ENCODE data around the gene GABBR2. TPM values are rescaled to one million over a fixed set of nuclear protein-coding genes. Genes with fewer than 3 reads are reported as not detected.
"Not testable (repeated sequence)": the region's sequence is repeated elsewhere in the genome, so short reads cannot be mapped to it uniquely, and the experiment has no call there.

GABBR2 gene
- polyA plus RNA-seq, 4 donors, result 2.7 to 5.0 (median 4.6) TPM

GRCh38 chr9:98284754-98285153 is 424.0 kb downstream of the GABBR2 start:
- DNase-seq (ENCODE audit: low read depth in 4 of 4, low spot score in 3 of 4), result no peak

GRCh38 chr9:98283143-98283542 is 425.6 kb downstream of the GABBR2 start:
- DNase-seq (ENCODE audit: low read depth in 4 of 4, low spot score in 3 of 4), result not testable (repeated sequence)

- no peak for DNase-seq (ENCODE audit: low read depth in 4 of 4, low spot score in 3 of 4)
Measured at GRCh38 chr9:98281281-98281680, 427.5 kb downstream of the GABBR2 start.

GRCh38 chr9:98280574-98280973 is 428.2 kb downstream of the GABBR2 start:
- no peak for DNase-seq (ENCODE audit: low read depth in 4 of 4, low spot score in 3 of 4)

GRCh38 chr9:98280162-98280561 is 428.6 kb downstream of the GABBR2 start:
- DNase-seq (ENCODE audit: low read depth in 4 of 4, low spot score in 3 of 4), result no peak

GRCh38 chr9:98276907-98277469 is 431.7 kb downstream of the GABBR2 start:
- no peak for DNase-seq (ENCODE audit: low read depth in 4 of 4, low spot score in 3 of 4)

GRCh38 chr9:98275159-98275558 is 433.6 kb downstream of the GABBR2 start:
- DNase-seq (ENCODE audit: low read depth in 4 of 4, low spot score in 3 of 4), result no peak

- DNase-seq (ENCODE audit: low read depth in 4 of 4, low spot score in 3 of 4), result no peak
Measured at GRCh38 chr9:98272083-98272482, 436.7 kb downstream of the GABBR2 start.

- no peak for DNase-seq (ENCODE audit: low read depth in 4 of 4, low spot score in 3 of 4)
Measured at GRCh38 chr9:98271479-98271878, 437.3 kb downstream of the GABBR2 start.

- not testable (repeated sequence) for DNase-seq (ENCODE audit: low read depth in 4 of 4, low spot score in 3 of 4)
Measured at GRCh38 chr9:98270284-98270683, 438.5 kb downstream of the GABBR2 start.

- DNase-seq (ENCODE audit: low read depth in 4 of 4, low spot score in 3 of 4), result not testable (repeated sequence)
Measured at GRCh38 chr9:98269652-98270051, 439.1 kb downstream of the GABBR2 start.

GRCh38 chr9:98267556-98267955 is 441.2 kb downstream of the GABBR2 start:
- not testable (repeated sequence) for DNase-seq (ENCODE audit: low read depth in 4 of 4, low spot score in 3 of 4)

GRCh38 chr9:98264516-98264915 is 444.2 kb downstream of the GABBR2 start:
- DNase-seq (ENCODE audit: low read depth in 4 of 4, low spot score in 3 of 4), result no peak

GRCh38 chr9:98263482-98264357 is 445.0 kb downstream of the GABBR2 start:
- DNase-seq (ENCODE audit: low read depth in 4 of 4, low spot score in 3 of 4), result peak in 3 of 4 donors; percentile 49 to 63 (median 63)

GRCh38 chr9:98263080-98263479 is 445.7 kb downstream of the GABBR2 start:
- no peak for DNase-seq (ENCODE audit: low read depth in 4 of 4, low spot score in 3 of 4)

GRCh38 chr9:98262056-98262455 is 446.7 kb downstream of the GABBR2 start:
- DNase-seq (ENCODE audit: low read depth in 4 of 4, low spot score in 3 of 4), result no peak

GRCh38 chr9:98260635-98261034 is 448.1 kb downstream of the GABBR2 start:
- no peak for DNase-seq (ENCODE audit: low read depth in 4 of 4, low spot score in 3 of 4)

- no peak for DNase-seq (ENCODE audit: low read depth in 4 of 4, low spot score in 3 of 4)
Measured at GRCh38 chr9:98259791-98260190, 448.9 kb downstream of the GABBR2 start.

- peak in 1 of 4 donors; percentile 23 for DNase-seq (ENCODE audit: low read depth in 4 of 4, low spot score in 3 of 4)
Measured at GRCh38 chr9:98256756-98257155, 452.0 kb downstream of the GABBR2 start.

GRCh38 chr9:98255578-98256296 is 453.0 kb downstream of the GABBR2 start, which contains the start of gene TBC1D2:
TBC1D2 (minus strand) TSS chr9:98255649; CDS start chr9:98255541, 108 bp downstream.
- DNase-seq (ENCODE audit: low read depth in 4 of 4, low spot score in 3 of 4), result peak; percentile 91 to 96 (median 92)

GRCh38 chr9:98255061-98255577 is 453.6 kb downstream of the GABBR2 start:
- DNase-seq (ENCODE audit: low read depth in 4 of 4, low spot score in 3 of 4), result no peak

All from right renal pelvis (tissue), 4 donors.